HepG2 (cell line): Measurements from ENCODE around the gene IGF2. TPM values are rescaled to one million over a fixed set of nuclear protein-coding genes. Genes with fewer than 3 reads are reported as not detected.

Source experiments
- ARNTL ChIP-seq: sonication (generic); formaldehyde crosslinking; IDR thresholded peaks from 2 replicates; pipeline ENCODE4 v1.4.0; 2020; ENCODE audit warnings: mild to moderate bottlenecking, missing genetic modification reagents
- IRF2 ChIP-seq: IDR thresholded peaks from 2 replicates; pipeline ENCODE4 v1.6.1; 2018; ENCODE audit warnings: missing genetic modification reagents, missing compliant biosample characterization
- KDM3A ChIP-seq: IDR thresholded peaks from 2 replicates; pipeline ENCODE4 v1.6.1; 2018; ENCODE audit warnings: low read depth, missing compliant biosample characterization
- KDM5B ChIP-seq: sonication (generic); formaldehyde crosslinking; IDR thresholded peaks from 2 replicates; pipeline ENCODE4 v1.4.0; 2020; ENCODE audit warnings: missing genetic modification reagents, mild to moderate bottlenecking, borderline replicate concordance
- KLF6 ChIP-seq: IDR thresholded peaks from 2 replicates; pipeline ENCODE4 v1.8.0; 2016; ENCODE audit warnings: missing biosample characterization, missing genetic modification reagents
- MED1 ChIP-seq: sonication (generic); formaldehyde crosslinking; IDR thresholded peaks from 2 replicates; pipeline ENCODE4 v1.4.0; 2020; ENCODE audit warnings: missing genetic modification reagents
- ZNF331 ChIP-seq: sonication (generic); formaldehyde crosslinking; IDR thresholded peaks from 2 replicates; pipeline ENCODE4 v1.4.0; 2020; ENCODE audit warnings: missing genetic modification reagents
- ZNF607 ChIP-seq: sonication (generic); formaldehyde crosslinking; IDR thresholded peaks from 2 replicates; pipeline ENCODE4 v1.5.1; 2020; ENCODE audit warnings: missing genetic modification reagents, mild to moderate bottlenecking, borderline replicate concordance
- ZNF883 ChIP-seq: sonication (generic); formaldehyde crosslinking; IDR thresholded peaks from 2 replicates; pipeline ENCODE4 v1.5.1; 2020; ENCODE audit warnings: mild to moderate bottlenecking, missing genetic modification reagents; ENCODE audit errors: not compliant biosample characterization
- polyA plus RNA-seq, 8 experiments: library from polyadenylated mRNA; depleted of rRNA in 3 of 8; stranded (reverse) in 7 of 8; unstranded in 1 of 8; fragments of >200 nt; fragmentation: Illumina TruSeq in 4 of 8; extraction: Trizol in 4 of 8; gene quantifications; 2 replicates each; pipeline versions ENCODE4 v1.2.1 to v1.2.3, GENCODE V29; 2011 to 2016; ENCODE audit warnings: low read depth in 4 of 8, missing spikeins in 1 of 8, mixed read lengths in 1 of 8; ENCODE audit not compliant: insufficient read depth in 1 of 8
- total RNA-seq, 5 experiments: library from RNA; depleted of rRNA; stranded (reverse); fragments of >200 nt; fragmentation: Illumina TruSeq; extraction: Trizol; gene quantifications; 2 replicates each; pipeline ENCODE4 v1.2.3, GENCODE V29; 2016; ENCODE audit warnings: low read depth in 1 of 5
- TF ChIP-seq, protein P1 (sequence below): sonication (generic); formaldehyde crosslinking; IDR thresholded peaks from 2 replicates; pipeline ENCODE4 v1.8.0; 2022; ENCODE audit warnings: missing genetic modification reagents, mild to moderate bottlenecking, moderate library complexity, borderline replicate concordance
- TF ChIP-seq, protein P2 (sequence below): sonication (generic); formaldehyde crosslinking; IDR thresholded peaks from 2 replicates; pipeline ENCODE4 v1.4.0; 2020; ENCODE audit warnings: mild to moderate bottlenecking, missing genetic modification reagents
- TF ChIP-seq, protein P3 (sequence below): sonication (generic); formaldehyde crosslinking; conservative IDR thresholded peaks from 2 replicates; pipeline ENCODE4 v1.4.0; 2020; ENCODE audit warnings: mild to moderate bottlenecking, missing genetic modification reagents, moderate library complexity
- TF ChIP-seq, protein P4 (sequence below), 2 experiments: sonication (generic) in 1 of 2; formaldehyde crosslinking in 1 of 2; IDR thresholded peaks; 2 replicates each; pipeline versions ENCODE4 v1.6.1 to v1.9.0; 2014 to 2022; ENCODE audit warnings: antibody characterized with exemption in 1 of 2, borderline replicate concordance in 1 of 2, inconsistent platforms in 1 of 2, low read depth in 1 of 2, missing genetic modification reagents in 1 of 2
- TF ChIP-seq, protein P5 (sequence below): sonication (generic); formaldehyde crosslinking; IDR thresholded peaks from 2 replicates; pipeline ENCODE4 v1.4.0; 2020; ENCODE audit warnings: mild to moderate bottlenecking, low read depth, missing genetic modification reagents

IGF2 gene
- total and polyA plus RNA-seq, 2 of the 13 experiments (the other 11 are each of a cell fraction or from before 2014, with no cell fraction given) = 79.1 to 254 TPM

DNA sequence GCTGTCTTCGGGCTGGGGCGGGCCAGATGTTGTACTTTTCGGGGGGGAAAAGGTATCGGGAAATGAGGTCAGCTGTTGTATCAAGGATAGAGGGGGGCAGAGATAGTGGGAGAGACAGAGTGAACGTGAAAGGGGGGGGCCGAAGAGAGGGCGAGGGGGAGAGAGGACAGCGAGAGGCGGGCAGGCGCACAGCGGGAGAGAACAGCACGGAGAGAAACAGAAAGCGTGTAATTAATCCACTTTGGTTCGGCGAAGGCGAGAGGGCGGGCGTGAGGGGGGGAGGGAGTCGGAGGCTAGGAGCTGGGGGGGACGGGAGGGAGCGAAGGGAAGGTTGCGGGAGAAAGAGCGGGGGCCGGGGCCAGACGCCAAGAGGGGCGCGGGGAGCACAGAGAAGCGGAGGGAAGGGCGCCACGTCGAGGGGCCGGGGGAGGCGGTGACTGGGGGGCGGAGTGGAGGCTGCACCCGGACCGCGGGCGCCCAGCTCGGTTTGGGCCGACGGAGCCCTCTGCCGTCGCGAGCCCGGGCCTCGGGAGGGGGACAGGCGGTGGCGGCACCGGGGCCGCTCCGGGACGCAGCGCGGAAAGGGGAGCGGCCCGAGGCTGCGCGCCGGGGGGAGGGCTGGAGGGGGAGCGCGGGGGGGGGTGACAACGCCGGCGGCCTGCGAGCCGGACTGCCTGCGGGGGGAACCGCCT, 612 bp downstream of the IGF2 start (continued):
- TF ChIP-seq ARNTL (CRISPR knock-in tag) = no peak
- TF ChIP-seq, protein P1, sequence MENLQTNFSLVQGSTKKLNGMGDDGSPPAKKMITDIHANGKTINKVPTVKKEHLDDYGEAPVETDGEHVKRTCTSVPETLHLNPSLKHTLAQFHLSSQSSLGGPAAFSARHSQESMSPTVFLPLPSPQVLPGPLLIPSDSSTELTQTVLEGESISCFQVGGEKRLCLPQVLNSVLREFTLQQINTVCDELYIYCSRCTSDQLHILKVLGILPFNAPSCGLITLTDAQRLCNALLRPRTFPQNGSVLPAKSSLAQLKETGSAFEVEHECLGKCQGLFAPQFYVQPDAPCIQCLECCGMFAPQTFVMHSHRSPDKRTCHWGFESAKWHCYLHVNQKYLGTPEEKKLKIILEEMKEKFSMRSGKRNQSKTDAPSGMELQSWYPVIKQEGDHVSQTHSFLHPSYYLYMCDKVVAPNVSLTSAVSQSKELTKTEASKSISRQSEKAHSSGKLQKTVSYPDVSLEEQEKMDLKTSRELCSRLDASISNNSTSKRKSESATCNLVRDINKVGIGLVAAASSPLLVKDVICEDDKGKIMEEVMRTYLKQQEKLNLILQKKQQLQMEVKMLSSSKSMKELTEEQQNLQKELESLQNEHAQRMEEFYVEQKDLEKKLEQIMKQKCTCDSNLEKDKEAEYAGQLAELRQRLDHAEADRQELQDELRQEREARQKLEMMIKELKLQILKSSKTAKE (CRISPR knock-in tag) = no peak
- TF ChIP-seq, protein P2, sequence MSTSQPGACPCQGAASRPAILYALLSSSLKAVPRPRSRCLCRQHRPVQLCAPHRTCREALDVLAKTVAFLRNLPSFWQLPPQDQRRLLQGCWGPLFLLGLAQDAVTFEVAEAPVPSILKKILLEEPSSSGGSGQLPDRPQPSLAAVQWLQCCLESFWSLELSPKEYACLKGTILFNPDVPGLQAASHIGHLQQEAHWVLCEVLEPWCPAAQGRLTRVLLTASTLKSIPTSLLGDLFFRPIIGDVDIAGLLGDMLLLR (CRISPR knock-in tag) = no peak
- TF ChIP-seq, protein P3, sequence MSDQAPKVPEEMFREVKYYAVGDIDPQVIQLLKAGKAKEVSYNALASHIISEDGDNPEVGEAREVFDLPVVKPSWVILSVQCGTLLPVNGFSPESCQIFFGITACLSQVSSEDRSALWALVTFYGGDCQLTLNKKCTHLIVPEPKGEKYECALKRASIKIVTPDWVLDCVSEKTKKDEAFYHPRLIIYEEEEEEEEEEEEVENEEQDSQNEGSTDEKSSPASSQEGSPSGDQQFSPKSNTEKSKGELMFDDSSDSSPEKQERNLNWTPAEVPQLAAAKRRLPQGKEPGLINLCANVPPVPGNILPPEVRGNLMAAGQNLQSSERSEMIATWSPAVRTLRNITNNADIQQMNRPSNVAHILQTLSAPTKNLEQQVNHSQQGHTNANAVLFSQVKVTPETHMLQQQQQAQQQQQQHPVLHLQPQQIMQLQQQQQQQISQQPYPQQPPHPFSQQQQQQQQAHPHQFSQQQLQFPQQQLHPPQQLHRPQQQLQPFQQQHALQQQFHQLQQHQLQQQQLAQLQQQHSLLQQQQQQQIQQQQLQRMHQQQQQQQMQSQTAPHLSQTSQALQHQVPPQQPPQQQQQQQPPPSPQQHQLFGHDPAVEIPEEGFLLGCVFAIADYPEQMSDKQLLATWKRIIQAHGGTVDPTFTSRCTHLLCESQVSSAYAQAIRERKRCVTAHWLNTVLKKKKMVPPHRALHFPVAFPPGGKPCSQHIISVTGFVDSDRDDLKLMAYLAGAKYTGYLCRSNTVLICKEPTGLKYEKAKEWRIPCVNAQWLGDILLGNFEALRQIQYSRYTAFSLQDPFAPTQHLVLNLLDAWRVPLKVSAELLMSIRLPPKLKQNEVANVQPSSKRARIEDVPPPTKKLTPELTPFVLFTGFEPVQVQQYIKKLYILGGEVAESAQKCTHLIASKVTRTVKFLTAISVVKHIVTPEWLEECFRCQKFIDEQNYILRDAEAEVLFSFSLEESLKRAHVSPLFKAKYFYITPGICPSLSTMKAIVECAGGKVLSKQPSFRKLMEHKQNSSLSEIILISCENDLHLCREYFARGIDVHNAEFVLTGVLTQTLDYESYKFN (CRISPR knock-in tag) = no peak
- TF ChIP-seq, protein P4, sequence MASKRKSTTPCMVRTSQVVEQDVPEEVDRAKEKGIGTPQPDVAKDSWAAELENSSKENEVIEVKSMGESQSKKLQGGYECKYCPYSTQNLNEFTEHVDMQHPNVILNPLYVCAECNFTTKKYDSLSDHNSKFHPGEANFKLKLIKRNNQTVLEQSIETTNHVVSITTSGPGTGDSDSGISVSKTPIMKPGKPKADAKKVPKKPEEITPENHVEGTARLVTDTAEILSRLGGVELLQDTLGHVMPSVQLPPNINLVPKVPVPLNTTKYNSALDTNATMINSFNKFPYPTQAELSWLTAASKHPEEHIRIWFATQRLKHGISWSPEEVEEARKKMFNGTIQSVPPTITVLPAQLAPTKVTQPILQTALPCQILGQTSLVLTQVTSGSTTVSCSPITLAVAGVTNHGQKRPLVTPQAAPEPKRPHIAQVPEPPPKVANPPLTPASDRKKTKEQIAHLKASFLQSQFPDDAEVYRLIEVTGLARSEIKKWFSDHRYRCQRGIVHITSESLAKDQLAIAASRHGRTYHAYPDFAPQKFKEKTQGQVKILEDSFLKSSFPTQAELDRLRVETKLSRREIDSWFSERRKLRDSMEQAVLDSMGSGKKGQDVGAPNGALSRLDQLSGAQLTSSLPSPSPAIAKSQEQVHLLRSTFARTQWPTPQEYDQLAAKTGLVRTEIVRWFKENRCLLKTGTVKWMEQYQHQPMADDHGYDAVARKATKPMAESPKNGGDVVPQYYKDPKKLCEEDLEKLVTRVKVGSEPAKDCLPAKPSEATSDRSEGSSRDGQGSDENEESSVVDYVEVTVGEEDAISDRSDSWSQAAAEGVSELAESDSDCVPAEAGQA (IDR thresholded peaks at IDR 0.05; ENCODE audit: low read depth) = no peak
- TF ChIP-seq, protein P4 (CRISPR knock-in tag; IDR thresholded peaks at IDR 0.05; ENCODE audit: borderline replicate concordance) = no peak
- 0 out of 2 replicates have a peak, but pooled peaks have one; percentile 18 for TF ChIP-seq KLF6 (CRISPR knock-in tag)
- no peak for TF ChIP-seq ZNF607 (CRISPR knock-in tag)
- TF ChIP-seq ZNF331 (CRISPR knock-in tag) = no peak
- TF ChIP-seq, protein P5, sequence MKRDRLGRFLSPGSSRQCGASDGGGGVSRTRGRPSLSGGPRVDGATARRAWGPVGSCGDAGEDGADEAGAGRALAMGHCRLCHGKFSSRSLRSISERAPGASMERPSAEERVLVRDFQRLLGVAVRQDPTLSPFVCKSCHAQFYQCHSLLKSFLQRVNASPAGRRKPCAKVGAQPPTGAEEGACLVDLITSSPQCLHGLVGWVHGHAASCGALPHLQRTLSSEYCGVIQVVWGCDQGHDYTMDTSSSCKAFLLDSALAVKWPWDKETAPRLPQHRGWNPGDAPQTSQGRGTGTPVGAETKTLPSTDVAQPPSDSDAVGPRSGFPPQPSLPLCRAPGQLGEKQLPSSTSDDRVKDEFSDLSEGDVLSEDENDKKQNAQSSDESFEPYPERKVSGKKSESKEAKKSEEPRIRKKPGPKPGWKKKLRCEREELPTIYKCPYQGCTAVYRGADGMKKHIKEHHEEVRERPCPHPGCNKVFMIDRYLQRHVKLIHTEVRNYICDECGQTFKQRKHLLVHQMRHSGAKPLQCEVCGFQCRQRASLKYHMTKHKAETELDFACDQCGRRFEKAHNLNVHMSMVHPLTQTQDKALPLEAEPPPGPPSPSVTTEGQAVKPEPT (CRISPR knock-in tag) = 0 out of 2 replicates have a peak, but pooled peaks have one; percentile 35
- TF ChIP-seq KDM5B (CRISPR knock-in tag) = peak; percentile 82
- TF ChIP-seq ZNF883 = peak; percentile 60
- no peak for TF ChIP-seq IRF2 (CRISPR knock-in tag)
- peak; percentile 35; the same call in 1 of the 2 replicates for TF ChIP-seq MED1 (CRISPR knock-in tag)
- no peak for TF ChIP-seq KDM3A (CRISPR knock-in tag)
